ENCODE results near the gene MAP4K4. TPM values are rescaled to one million over a fixed set of nuclear protein-coding genes. Genes with fewer than 3 reads are reported as not detected.

MAP4K4 gene
- total and polyA plus RNA-seq, 2 of the 4 experiments (the other 2 are of a cell fraction) = 89.4 to 124 TPM

DNA sequence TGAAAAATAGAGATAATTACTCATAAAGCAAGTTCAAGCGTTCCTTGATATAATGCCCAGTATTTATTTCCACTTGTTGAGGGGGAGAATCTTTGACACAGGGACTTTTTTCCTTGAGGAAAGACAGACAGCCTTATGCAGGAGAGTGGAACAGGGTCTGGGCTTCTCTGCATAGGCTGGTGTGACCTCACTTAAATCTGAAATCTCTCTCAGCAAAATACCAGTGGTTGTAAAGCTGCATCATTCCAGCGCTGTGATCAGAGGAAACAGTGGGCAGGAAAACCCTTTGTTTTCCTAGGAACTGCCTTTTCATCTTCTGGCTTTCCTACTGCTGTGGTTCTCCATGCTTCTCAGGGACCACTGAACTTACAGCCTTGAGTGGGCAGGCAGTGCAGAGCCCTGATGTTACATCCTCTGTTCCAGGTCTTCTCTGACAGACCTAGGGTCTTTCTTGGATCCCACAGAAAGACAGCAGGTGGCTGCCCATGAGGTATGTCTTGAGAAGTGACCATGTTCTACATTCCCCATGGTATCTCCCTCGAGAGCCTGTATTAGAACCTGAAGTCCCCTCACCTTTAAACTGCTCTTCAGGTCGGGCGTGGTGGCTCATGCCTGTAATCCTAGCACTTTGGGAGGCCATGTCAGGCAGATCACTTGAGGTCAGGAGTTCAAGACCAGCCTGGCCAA is 17.6 kb upstream of the MAP4K4 start:
- Histone ChIP-seq H3K4ac (ENCODE audit: low read depth, low read length) (no peak overlapping the region), H3K9me3 (ENCODE audit: control insufficient read depth, insufficient read depth, low read length) (no peaks in the 10 kb centered on the region), H3K4me2 (ENCODE audit: low read depth, low read length) (no peak overlapping the region), H4K8ac (ENCODE audit: low read depth in 2 of 2, low read length in 2 of 2) (no peak overlapping the region), H3K27me3 (ENCODE audit: control insufficient read depth, insufficient read depth, low read length) (no peaks in the 10 kb centered on the region), H3K9ac (ENCODE audit: low read depth, low read length) (no peak overlapping the region), H4K20me1 (ENCODE audit: insufficient read depth, low read length) (no peaks in the 10 kb centered on the region), H4K91ac (ENCODE audit: insufficient read depth, low read depth, low read length) (no peak overlapping the region), H3K27ac (ENCODE audit: insufficient read depth, low read length) (no peak overlapping the region), H2BK15ac (ENCODE audit: low read depth, low read length) (no peak overlapping the region), H3K9me1 (ENCODE audit: insufficient read depth, low read length) (no peaks in the 10 kb centered on the region), H2BK20ac (ENCODE audit: low read depth, low read length) (no peak overlapping the region), H3K4me1 (ENCODE audit: control insufficient read depth, insufficient read depth, low read length) (no peaks in the 10 kb centered on the region; the same call in 1 of the 2 replicates), H2AK5ac (ENCODE audit: low read depth, low read length) (no peak overlapping the region), H3K36me3 (ENCODE audit: control insufficient read depth, insufficient read depth, low read length) (no peaks in the 10 kb centered on the region), H2AK9ac (replicated peaks; ENCODE audit: low read depth, low read length, poor library complexity) (no peak overlapping the region), H3K14ac (replicated peaks; ENCODE audit: low read depth, low read length) (no peak overlapping the region), H3K23ac (ENCODE audit: low read depth, low read length) (no peak overlapping the region), H2AFZ (replicated peaks; ENCODE audit: low read length, poor library complexity) (peak overlapping the region; percentile 23), H2BK5ac (ENCODE audit: low read depth, low read length, poor library complexity, severe bottlenecking) (no peak overlapping the region), H3K79me1 (ENCODE audit: low read depth in 1 of 2, low read length in 2 of 2) (no peaks in the 10 kb centered on the region), H3K4me3 (ENCODE audit: insufficient read depth, low read depth, low read length) (no peak overlapping the region), H2BK120ac (ENCODE audit: low read depth, low read length) (no peak overlapping the region), H3K18ac (ENCODE audit: low read depth, low read length) (no peak overlapping the region), H4K5ac (ENCODE audit: low read depth, low read length) (no peak overlapping the region), H3K56ac (ENCODE audit: extremely low read depth, insufficient read depth, low read length) (no peak overlapping the region)
- no TSS peak for BruUV-seq (replicated peaks)
- dilution Hi-C loops (cut with HindIII; ENCODE audit: low sequenced_read_pairs, unreplicated experiment) (no loop called here), intact Hi-C loops (cut with micrococcal nuclease) (no loop called here), in situ Hi-C loops (cut with MboI; ENCODE audit: low sequenced_read_pairs) (loop anchor here (25.0 kb wide), 1 partner anchor 168 kb away; no protein-coding TSS in a partner anchor)
- TF ChIP-seq MXI1 (IDR thresholded peaks at IDR 0.05; ENCODE audit: borderline replicate concordance, low read depth, low read length) (no peak), MAZ (IDR thresholded peaks at IDR 0.05; ENCODE audit: borderline replicate concordance, low read depth, low read length) (no peak), RAD21 (IDR thresholded peaks at IDR 0.05; ENCODE audit: low read length) (no peak), SMC3 (IDR thresholded peaks at IDR 0.05; ENCODE audit: low read depth, low read length) (no peak), MAFK (IDR thresholded peaks at IDR 0.05; ENCODE audit: low read depth, low read length) (no peak), FOS (IDR thresholded peaks at IDR 0.05; ENCODE audit: low read depth, low read length) (no peak), BHLHE40 (IDR thresholded peaks at IDR 0.05; ENCODE audit: low read depth, low read length) (no peak)
- TF ChIP-seq, protein P1, sequence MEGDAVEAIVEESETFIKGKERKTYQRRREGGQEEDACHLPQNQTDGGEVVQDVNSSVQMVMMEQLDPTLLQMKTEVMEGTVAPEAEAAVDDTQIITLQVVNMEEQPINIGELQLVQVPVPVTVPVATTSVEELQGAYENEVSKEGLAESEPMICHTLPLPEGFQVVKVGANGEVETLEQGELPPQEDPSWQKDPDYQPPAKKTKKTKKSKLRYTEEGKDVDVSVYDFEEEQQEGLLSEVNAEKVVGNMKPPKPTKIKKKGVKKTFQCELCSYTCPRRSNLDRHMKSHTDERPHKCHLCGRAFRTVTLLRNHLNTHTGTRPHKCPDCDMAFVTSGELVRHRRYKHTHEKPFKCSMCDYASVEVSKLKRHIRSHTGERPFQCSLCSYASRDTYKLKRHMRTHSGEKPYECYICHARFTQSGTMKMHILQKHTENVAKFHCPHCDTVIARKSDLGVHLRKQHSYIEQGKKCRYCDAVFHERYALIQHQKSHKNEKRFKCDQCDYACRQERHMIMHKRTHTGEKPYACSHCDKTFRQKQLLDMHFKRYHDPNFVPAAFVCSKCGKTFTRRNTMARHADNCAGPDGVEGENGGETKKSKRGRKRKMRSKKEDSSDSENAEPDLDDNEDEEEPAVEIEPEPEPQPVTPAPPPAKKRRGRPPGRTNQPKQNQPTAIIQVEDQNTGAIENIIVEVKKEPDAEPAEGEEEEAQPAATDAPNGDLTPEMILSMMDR (conservative IDR thresholded peaks at IDR 0.05; ENCODE audit: low read depth, low read length) = no peak
- CTCF ChIA-PET = no interaction called here
- POLR2A ChIA-PET (ENCODE audit: unreplicated experiment) = interaction anchor here (0.6 kb wide), 1 partner anchor 11 kb away, joined by 4 read pairs; no protein-coding TSS in a partner anchor
- no peak for ATAC-seq (ENCODE audit: low read depth)
- no peak for DNase-seq
- no CpG with 5 or more reads among the region's 5 CpGs for WGBS, 2 experiments (ENCODE audit: extremely low coverage in 2 of 2, insufficient read length in 1 of 2)
